ENCODE data around the gene PNKP.

DNA sequence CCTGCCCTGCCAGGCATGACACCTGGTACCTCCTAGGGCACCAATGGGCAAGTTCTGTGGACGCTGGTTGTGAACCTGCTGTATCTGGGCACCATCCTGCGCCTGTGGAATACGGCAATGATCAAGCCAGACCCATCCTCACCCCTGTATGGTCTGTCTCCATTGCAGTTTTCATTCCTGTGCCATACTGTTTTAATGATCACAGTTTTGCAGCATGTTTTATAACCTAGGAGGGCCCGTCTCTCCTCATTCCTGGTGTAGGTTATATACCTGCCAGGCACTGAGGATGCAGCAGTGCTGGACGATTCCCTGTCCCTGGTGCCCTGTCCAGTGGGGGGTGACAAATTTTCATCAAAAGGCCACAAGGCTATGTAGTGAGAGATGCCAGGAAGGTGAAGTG, 15.7 kb upstream of the PNKP start:
- TF ChIP-seq SP1 (IDR thresholded peaks at IDR 0.05), result no peak
- no peak for TF ChIP-seq L3MBTL2 (conservative IDR thresholded peaks at IDR 0.05)
- no peak for TF ChIP-seq BHLHE40 (IDR thresholded peaks at IDR 0.05; ENCODE audit: borderline replicate concordance)

Data from HEK293T (cell line).